Ammon's horn (tissue), 1 donor: ENCODE data around the gene YJEFN3.

ENCODE experiments used
- DNase-seq: peaks from one replicate; pipeline ENCODE4 v3.0.0-alpha.2; 2016; ENCODE audit warnings: low spot score

Gene YJEFN3

GRCh38 chr19:19538785-19539166 is 10.1 kb downstream of the YJEFN3 start:
- no peak for DNase-seq

- DNase-seq: no peak
These were observed 11.0 kb downstream of the YJEFN3 start for GRCh38 chr19:19539698-19540063.

DNA sequence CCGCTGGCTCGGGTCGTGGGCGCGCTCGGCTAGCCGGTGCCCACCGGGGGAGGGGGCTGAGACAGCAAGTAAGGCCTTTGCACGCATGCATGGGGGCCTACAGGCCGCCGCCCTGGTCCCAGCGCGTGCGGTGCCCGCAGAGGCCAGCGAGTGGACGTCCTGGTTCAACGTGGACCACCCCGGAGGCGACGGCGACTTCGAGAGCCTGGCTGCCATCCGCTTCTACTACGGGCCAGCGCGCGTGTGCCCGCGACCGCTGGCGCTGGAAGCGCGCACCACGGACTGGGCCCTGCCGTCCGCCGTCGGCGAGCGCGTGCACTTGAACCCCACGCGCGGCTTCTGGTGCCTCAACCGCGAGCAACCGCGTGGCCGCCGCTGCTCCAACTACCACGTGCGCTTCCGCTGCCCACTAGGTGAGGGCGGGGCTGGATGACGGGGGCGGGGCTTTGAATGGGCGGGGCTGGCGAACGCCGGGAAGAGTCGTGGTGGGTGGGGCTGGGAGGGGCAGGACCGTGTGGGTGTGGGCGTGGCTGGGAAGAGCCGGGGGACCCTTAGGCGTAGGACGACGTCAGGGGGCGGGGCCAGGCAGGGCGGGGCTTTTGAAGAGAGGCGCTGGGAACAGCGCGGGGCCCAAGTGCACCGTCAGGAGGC is 11.5 kb downstream of the YJEFN3 start:
- DNase-seq: no peak

- DNase-seq: no peak
These were observed 12.2 kb downstream of the YJEFN3 start for GRCh38 chr19:19540715-19541515.

DNA sequence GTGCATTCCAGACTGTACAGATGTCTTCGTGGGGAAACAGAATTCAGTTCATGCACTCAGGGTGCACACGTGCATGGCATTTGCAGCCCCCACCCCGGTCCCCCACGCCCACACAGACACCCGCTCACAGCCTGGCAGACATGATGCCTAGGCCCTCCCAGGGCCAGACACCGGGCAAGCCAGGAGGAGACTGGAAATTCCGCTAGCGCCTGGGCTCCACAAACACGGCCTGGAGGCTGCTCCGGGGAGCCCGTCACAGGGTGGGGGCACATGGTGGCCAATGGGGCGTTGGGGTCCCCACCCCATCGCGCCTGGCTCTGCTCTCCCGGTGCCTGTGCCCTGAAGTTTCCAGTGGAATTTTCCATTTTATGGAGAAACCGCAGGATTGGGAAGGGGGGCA is 12.9 kb downstream of the YJEFN3 start:
- DNase-seq: no peak

DNA sequence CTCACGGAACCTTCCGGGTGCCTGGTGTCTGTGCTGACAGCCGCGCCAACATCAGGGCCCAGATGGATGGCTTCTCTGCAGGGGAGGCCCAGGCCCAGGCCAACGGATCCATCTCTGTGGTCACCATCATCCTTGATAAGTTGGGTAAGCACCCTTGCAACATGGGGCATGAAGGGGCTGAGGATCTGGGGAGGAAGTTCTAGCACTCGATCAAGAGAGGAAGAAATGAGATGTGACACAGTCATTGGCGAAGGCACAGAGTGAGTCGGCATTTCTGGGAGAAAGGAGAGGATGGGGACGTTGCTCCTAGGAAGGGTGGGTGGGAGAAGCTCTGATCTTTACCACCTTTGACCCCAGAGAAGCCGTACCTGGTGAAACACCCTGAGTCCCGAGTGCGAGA is 13.8 kb downstream of the YJEFN3 start:
- no peak for DNase-seq

DNA sequence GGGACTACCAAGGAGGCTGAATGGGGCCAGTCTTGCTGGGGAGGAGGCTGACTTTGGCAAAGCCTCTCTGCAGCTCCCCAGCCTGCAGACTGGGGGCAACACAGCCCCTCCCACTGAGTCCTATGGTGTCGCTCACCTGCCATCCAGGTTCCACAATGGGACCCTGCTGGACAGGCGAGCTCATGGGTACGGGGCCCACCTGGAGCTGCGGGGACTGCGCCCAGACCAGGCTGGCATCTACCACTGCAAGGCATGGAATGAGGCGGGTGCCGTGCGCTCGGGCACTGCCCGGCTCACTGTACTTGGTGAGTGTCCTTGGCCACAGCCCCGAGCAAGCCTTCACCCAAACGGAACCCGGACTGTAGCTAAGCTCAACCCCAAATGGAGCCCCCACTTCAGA is 14.4 kb downstream of the YJEFN3 start:
- no peak for DNase-seq

GRCh38 chr19:19543640-19544039 is 14.9 kb downstream of the YJEFN3 start:
- no peak for DNase-seq

DNA sequence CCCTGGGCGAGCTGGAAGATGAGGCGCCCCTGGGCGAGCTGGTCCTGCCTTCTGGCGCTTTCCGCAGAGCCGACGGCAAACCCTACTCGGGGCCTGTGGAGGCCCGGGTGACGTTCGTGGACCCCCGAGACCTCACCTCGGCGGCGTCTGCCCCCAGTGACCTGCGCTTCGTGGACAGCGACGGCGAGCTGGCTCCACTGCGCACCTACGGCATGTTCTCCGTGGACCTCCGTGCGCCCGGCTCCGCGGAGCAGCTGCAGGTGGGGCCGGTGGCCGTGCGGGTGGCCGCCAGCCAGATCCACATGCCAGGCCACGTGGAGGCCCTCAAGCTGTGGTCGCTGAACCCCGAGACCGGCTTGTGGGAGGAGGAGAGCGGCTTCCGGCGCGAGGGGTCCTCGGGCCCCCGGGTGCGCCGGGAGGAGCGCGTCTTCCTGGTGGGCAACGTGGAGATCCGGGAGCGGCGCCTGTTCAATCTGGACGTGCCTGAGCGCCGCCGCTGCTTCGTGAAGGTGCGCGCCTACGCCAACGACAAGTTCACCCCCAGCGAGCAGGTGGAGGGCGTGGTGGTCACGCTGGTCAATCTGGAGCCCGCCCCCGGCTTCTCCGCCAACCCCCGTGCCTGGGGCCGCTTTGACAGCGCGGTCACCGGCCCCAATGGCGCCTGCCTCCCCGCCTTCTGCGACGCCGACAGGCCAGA is 15.7 kb downstream of the YJEFN3 start:
- no peak for DNase-seq

DNA sequence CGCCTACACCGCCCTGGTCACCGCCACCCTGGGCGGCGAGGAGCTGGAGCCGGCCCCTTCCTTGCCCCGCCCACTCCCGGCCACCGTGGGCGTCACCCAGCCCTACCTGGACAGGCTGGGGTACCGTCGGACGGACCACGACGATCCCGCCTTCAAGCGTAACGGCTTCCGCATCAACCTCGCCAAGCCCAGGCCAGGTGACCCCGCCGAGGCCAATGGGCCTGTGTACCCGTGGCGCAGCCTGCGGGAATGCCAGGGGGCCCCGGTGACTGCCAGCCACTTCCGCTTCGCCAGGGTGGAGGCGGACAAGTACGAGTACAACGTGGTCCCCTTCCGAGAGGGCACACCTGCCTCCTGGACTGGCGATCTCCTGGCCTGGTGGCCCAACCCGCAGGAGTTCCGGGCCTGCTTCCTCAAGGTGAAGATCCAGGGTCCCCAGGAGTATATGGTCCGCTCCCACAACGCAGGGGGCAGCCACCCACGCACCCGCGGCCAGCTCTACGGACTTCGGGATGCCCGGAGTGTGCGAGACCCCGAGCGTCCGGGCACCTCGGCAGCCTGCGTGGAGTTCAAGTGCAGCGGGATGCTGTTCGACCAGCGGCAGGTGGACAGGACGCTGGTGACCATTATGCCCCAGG is 16.4 kb downstream of the YJEFN3 start:
- no peak for DNase-seq

DNA sequence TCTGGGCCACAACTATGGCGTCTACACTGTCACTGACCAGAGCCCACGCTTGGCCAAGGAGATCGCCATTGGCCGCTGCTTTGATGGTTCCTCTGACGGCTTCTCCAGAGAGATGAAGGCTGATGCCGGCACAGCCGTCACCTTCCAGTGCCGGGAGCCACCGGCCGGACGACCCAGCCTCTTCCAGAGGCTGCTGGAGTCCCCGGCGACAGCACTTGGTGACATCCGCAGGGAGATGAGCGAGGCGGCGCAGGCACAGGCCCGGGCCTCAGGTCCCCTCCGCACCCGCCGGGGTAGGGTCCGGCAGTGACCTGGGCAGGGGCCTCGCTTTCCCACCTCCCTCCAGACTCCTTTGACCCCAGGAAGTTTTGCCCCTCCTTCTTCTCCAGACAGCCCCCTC is 17.0 kb downstream of the YJEFN3 start:
- no peak for DNase-seq

- no peak for DNase-seq
These were observed 18.0 kb downstream of the YJEFN3 start for GRCh38 chr19:19546751-19547162.

GRCh38 chr19:19547674-19548336 is 19.1 kb downstream of the YJEFN3 start:
- no peak for DNase-seq

DNA sequence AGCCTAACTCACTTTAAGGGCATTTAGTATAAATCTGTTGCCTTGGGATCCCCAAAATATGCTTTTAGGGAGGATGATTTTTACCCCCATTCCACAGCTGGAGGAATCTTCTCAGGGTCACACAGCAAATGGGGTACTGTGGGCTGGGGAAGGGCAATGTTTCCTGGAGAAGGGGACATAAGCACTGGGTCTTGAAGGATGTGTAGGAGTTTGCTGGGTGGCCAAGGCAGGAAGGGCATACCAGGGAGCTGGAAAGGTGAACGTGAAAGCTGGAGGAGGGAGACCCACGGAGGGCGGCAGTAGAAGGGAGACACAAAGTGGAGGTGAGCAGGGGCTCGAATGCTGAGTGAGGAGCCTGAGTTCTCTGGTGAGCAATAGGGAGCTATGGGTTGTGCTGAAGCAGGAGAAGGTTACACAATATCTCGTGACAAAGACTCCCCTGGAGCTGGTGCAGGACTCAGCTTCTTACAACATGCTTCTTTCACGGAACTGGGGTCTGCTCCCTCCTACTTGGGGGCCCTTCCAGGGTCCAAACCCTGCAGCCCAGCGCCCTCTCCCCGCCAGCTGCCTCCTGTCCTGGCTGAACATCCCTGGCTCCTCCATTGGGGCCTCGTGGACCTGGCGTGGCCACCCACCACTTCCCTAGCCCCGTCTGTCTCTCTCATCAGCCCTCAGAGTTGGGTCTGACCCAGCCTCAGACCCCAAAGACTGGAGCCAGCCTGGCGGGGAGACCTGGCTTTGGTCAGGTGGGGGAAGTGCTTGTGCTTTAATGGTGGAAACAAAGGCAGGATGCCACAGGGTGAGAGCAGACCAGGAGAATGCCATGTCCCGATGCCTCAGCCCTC is 20.4 kb downstream of the YJEFN3 start:
- no peak for DNase-seq

GRCh38 chr19:19549804-19550464 is 21.2 kb downstream of the YJEFN3 start:
- no peak for DNase-seq

- no peak for DNase-seq
These were observed 21.8 kb downstream of the YJEFN3 start for GRCh38 chr19:19550485-19550929.

GRCh38 chr19:19550972-19551852 is 22.5 kb downstream of the YJEFN3 start:
- DNase-seq: no peak

DNA sequence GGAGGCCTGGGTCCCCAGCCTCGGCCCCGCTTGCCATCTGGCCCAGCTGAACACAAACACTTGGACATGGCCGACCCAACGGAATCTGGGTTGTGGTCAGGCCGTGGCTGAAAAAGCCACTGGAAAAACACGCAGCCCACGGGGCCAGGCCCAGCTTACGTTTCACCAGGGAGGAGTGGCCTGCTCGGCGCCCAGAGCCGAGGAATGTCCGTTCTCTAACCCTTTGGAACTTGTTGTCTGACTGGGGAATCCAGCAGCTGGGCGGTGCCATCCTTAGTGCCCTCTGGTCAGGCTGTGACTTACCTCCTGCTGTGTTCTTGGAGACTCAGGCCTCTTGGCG is 23.1 kb downstream of the YJEFN3 start:
- no peak for DNase-seq

GRCh38 chr19:19552798-19553197 is 24.1 kb downstream of the YJEFN3 start:
- no peak for DNase-seq

DNA sequence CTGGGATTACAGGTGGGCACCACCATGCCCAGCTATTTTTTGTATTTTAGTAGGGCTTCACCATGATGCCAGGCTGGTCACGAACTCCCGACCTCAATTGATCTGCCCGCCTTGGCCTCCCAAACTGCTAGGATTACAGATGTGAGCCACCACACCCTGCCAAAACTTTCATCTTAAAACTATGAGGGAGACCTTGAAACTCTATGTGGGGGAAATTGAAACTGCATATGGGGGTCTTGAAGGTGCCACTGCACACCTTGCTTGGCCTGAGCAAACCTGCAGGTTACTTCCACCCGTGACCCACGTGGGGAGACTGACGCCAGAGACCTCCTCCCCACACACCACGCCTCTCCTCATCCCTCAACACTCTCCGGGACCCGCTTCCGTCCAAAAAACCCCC is 25.0 kb downstream of the YJEFN3 start:
- no peak for DNase-seq
